GM19438 (cell line): ENCODE measurements around the gene FAAP100.

Experiments
- ATAC-seq: cut with Tn5 transposase; IDR thresholded peaks from one replicate; pipeline ENCODE4 v1.9.1; 2021; ENCODE audit warnings: low read depth; ENCODE audit not compliant: unreplicated experiment

Gene FAAP100

GRCh38 chr17:81577278-81578000, 25.3 kb upstream of the FAAP100 start:
- no peak for ATAC-seq

GRCh38 chr17:81576621-81577277, 24.6 kb upstream of the FAAP100 start:
- ATAC-seq, result no peak

- no peak for ATAC-seq
Observed at GRCh38 chr17:81575836-81576235, 23.7 kb upstream of the FAAP100 start.

GRCh38 chr17:81574643-81574956, 22.4 kb upstream of the FAAP100 start:
- ATAC-seq, result no peak

GRCh38 chr17:81573794-81574642, 21.9 kb upstream of the FAAP100 start:
- ATAC-seq, result no peak

- no peak for ATAC-seq
Observed at GRCh38 chr17:81572563-81573168, 20.5 kb upstream of the FAAP100 start.

GRCh38 chr17:81570964-81571363, 18.8 kb upstream of the FAAP100 start:
- ATAC-seq, result no peak

GRCh38 chr17:81569986-81570514, 17.9 kb upstream of the FAAP100 start:
- ATAC-seq, result no peak

GRCh38 chr17:81568416-81568815, 16.3 kb upstream of the FAAP100 start:
- no peak for ATAC-seq

- ATAC-seq, result no peak
Observed at GRCh38 chr17:81567191-81567590, 15.0 kb upstream of the FAAP100 start.

- no peak for ATAC-seq
Observed at GRCh38 chr17:81566461-81567126, 14.4 kb upstream of the FAAP100 start.

- ATAC-seq, result no peak
Observed at GRCh38 chr17:81565231-81565630, 13.1 kb upstream of the FAAP100 start.

- ATAC-seq, result no peak
Observed at GRCh38 chr17:81564778-81565177, 12.6 kb upstream of the FAAP100 start.

- ATAC-seq, result no peak
Observed at GRCh38 chr17:81563861-81564586, 11.9 kb upstream of the FAAP100 start.

GRCh38 chr17:81561494-81561885, 9.3 kb upstream of the FAAP100 start:
- ATAC-seq, result no peak

- no peak for ATAC-seq
Observed at GRCh38 chr17:81558941-81559806, 7.0 kb upstream of the FAAP100 start.

GRCh38 chr17:81558115-81558468, 5.9 kb upstream of the FAAP100 start:
- ATAC-seq, result no peak

- ATAC-seq, result no peak
Observed at GRCh38 chr17:81557276-81558114, 5.3 kb upstream of the FAAP100 start.
